ENCODE data around the gene SLC22A23.

SLC22A23 gene

DNA sequence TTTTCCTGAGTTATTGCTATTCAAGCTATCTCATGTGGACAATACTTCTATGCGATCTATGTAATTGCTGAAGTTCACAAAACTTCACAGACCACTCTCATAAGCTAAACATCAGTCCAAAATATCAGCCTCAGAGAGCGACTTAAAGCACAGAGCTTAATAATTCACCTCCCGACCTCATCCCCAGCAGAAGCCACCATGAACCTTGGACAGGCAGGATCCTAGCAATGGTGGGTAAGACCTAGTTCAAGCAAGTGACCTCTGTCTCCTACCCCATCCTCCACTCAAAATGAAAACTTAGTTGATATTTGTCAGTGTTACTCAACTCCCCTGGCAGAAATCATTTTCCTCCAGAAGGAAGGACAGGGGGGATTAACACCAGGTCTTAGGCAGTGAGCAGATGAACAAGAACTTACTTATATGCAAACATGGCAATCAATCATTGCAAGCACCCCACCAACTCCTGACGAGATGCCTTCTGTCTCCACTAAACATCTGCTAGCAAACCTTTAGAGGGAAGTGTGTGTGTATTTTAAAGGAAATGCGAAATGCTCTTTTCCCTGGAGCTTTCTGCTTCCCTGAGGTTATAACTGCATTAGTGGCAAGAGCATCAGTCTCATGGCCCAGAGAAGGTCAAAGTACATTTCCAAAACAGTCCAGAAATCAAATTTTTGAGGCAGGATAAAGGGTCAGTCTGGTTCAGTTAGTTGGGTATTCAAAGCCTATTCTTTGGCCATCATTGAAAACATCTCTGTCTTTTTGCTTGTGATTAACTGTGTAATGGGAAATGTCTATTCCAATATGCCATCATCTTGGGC lies 90.0 kb downstream of the SLC22A23 start:
- no peak for DNase-seq

DNA sequence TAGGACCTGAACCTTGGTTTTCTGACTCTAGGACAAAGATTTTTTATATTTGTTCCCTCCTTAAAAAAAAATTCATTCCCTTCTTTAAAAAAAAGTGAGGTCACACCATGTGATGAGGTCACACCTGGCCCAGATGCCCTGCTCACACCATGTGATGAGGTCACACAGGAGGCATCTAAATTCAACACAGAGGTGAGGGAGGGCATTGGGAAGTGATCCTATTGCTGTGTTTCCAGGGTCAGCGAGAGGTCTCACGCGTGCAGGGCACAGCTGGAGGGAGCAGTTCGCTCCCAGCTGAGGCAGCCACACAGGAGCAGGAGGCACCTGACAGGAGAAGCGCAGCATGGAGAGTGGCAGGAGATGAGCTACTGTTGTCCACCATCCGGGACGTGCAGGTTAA lies 92.5 kb downstream of the SLC22A23 start:
- no peak for DNase-seq

DNA sequence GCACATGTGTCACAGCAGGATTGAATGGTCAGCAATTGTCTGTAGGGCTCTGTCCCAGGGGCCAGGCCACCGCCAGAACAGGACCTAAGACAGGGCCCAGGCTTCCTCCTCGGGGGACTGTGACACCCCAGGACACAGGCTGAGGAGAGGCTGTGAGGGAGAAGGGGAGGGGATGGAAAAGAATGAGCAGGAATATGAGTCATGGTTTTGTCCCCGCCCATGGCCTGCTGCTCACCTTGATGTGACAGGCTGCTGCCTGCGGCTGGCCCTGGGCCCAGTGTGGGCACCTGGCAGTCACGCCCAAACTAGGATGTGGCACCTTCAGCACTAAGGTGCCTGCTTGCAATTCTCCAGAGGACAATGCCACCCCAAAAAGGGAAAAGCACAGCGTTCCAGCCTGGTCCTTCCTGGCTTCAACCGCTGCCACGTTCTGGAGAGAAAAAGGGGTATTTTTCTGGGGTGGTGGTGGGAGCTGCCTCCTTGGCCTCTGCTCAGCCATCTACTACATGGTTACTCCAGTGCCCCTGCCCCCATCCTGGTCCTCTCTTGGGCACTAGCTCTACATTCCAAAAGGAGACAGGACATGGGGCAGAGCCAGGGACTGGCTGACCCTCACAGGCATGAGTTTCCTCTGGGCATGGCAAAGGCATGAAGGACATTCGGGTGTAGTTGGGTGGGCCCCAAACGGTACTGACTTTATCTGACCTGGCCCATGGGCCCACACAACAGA lies 93.4 kb downstream of the SLC22A23 start:
- no peak for DNase-seq

DNA sequence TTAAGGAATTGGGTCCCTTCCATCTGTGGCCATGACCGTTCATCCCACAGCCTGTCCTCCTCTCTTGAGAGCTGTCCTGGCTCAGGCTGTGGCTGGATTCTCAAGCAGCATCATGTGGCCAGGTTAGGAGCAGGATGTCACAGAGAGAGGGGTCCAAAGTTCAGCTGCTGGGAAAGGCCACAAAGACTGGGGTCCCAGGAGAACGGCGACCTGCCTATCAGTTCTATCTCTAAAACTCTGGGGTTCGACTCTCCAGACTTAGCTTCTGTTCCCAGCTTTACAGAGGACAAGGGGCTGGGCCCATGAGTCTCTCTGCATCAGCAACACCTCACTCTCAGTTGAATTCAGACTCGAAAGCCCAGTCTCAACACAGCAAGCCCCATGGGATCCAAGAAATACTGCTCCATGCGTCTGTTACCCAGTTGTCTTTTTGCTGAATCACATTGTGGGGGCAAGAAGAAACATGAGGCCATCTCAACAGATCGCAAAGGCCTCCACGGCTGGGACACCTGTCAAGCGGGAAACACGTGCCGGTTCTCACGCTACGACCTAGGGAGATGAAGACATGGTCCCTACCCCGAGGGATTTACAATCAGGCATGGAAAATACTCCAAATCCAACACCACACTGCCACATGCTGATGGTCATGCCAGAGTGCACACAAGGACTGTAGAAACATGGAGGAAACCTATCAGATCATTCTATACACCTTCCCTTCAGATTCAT lies 95.4 kb downstream of the SLC22A23 start:
- no peak for DNase-seq

DNA sequence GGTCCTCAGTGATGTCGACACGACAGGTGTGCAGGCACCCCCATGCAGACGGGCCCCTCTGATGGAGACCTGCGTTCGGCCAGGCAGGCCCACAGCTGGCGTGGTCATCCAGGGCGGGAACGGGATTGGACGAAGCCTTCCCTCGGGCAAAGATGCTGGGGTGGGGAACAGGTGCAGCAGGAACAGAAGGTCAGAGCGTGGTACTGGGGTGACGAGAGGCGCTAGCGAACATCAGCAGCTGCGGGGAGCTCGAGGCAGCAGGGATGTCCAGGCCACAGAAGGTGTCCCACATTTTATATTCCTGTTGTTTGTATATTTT lies 96.2 kb downstream of the SLC22A23 start:
- DNase-seq: no peak

DNA sequence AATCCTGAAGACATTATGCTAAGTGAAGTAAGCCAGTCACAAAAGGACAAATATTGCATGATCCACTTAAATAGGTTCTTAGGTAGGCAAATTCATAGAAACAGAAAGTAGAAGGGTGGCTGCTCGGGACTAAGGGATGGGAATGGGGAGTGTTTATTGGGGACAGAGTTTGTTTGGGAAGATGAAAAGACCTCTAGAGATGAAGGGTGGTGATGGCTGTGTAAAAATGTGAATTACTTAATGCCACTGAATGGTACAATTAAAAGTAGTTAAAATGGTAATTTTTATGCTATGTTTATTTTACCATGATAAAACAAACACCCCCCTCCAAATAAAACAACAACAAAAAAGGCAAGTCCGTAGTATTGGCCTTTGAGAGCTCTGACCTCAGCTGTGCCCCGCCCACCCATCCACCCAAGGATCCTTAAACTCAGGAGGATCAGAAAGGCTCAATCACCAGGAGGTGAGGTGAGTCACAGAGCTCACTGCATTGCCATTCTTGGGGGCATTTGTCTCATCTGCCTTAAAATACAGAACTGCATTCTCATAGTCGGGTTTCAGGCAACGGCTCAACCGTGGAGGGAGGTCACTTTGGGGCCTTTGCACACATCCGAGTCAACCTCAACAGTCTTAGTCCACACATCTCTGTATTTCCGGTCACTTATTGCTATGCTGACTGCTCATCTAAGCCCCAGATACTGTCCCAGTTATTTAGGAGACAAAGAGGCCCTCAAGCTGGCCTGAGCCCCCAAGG lies 96.7 kb downstream of the SLC22A23 start:
- DNase-seq: no peak

DNA sequence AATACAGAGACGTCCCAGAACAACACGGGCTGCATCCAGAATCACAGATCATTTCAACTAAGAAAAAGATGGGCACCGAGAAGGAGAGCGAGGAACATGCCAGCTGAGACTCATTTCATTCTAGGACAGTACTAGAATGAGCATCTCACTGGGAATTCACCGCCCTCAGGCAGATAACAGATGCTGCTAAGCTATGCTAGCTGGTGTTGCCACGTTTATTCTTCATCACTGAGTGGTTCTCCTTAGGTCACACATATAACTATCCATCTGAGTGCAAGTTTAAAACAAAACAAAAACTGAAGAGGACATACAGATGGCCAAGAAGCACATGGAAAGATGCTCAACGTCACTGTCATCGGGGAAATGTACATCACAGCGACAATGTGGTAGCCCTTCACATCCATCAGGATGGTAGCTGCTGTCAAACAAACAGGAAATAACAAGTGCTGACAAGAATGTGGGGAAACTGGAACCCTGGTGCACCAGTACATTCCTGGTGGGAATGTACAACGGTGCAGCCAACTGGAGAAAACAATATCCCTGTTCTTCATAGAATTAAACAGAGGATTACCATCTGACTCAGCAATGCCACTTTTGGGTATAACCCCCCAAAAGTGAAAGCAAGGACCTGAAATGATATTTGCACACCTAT lies 97.6 kb downstream of the SLC22A23 start:
- DNase-seq: no peak

DNA sequence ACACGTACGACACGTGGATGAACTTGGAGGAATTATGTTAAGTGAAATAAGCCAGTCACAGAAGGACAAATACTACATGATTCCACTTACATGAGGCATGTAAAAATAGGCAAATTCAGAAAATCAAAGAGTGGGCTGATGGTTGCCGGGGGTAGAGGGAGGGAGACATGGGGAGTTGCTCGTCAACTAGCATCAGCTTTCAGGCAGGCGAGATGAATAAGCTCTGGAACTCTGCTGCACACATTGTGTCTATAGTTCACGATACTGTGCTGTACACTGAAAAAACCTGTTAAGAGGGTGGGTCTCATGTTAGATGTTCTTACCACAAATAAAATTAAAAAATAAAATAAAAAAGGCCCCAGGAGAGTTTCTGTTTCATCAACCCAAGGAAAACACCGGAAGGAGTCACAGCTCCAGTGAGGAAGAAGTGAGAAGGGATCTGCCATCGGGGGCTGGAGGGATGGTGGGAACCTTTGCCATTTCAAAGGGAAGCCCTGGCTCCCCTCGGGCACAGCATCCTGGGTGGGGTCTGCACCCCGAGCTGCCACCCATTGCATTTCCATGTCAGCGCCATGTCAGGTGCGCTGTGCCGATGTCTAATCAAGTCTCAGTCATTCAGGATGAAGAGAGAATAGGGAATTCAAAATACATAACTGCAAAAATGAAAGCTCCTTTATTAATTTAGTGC lies 98.3 kb downstream of the SLC22A23 start:
- DNase-seq: no peak

DNA sequence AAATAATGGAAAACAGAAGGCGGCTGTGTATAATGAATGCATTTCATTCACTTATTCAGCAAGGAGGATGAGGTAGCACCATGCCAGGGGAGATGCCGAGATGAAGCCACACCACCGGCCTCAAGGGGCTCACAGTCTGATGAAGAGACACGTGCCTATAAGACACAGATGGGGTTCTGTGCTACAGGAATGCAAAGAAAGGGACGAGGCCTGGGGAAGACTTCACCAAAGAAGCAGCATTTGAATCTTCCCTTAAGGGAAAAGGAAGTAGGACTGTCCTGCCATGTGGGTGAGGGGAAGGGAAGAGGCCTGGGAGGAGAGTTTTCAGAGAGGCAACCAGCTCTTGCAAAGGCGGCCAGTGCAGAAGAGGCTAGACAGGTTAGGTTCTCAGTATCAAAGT lies 99.2 kb downstream of the SLC22A23 start:
- DNase-seq: no peak

DNA sequence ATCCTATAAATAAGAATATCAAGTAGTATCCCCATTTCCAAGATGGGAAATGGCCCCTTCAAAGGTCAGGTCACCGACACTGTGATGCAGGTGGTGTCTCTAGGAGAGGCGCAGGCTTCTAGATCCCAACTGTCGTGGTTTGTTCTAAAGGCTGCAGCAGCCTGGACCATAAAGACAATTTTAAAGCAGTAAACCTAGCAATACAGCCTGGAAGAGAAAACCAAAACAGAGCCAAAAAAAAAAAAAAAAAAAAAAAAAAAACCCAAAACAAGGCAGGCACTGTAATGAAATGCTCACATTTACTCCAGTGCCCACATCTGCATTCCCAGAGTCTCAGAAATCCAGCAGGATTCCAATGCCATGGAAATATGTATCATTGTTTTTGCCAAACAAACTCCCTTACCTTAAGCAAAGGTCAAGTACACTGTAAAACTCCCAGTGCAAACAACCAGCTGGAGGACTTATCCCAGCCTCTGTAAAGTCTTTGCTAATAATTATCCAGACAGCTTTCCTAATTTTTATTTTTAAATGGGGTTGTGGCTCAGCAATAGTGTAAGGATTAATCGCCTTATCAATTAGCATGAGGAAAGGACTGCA lies 99.9 kb downstream of the SLC22A23 start:
- no peak for DNase-seq

DNA sequence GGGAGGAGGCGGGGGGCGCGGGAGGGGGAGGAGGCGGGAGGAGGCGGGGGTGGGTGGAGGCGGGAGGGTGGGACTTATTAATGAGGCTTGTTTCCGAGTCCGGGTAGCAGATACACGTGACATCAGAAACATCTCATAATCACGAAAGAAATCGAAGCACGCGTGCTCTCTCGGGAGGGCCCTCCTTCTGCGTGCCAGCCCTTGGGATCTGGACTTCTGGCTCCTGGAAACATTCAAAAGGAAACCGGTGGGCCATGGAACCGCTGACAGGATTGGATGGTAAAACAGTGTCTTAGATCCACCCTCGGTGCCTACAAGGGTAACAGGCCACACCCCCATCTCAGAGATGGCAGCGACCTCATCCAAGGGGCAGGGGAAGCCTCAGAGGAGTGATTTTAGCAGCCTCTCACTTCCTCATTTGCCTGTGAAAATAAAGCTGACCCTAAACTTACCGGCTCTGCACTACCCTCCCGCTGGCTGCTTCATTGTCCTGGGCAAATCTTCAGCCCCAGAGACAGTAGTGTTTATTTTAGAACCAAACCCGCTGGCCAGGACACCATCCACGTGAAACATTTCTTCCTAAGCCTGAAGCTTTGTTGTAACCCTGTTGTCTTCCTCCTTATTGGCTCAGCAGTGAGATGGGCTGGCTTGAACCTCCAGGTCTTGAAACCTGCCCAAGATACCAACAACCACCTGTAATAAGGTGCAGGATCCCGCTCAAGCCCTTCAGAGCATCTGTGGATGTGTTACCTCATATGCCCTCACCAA lies 100.6 kb downstream of the SLC22A23 start:
- peak; percentile 67 for DNase-seq

DNA sequence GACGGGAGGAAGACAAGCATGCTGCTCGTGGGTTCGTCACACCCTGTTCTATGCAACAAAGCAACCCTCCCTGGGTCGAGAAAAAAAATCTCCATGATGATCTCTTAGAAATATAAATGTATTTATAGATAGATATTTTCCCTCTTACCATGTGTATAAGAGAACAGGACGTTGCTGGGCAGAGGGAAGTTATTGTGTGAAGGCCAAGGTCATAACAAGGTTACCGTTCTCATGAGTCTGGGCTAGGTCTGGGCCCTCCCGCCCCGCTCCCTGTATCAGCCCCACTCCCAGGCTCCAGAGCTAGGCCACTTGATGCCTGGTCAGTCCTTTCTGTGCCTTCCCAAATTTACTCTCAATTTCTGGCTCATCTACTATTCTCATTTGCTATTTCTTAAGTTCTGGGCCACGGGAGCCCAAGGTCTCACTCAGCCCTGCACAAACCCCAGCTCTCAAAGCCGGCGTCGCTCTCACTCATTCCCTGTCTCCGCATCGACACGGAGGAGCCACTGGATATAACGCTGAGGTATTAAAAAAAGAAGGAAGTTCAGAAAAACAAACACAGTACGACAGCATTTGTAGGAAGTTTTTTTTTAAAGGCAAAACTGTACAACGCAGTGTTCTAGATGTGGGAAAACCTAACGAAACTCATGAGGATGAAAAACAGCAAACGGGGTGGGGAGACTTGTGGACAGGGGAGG lies 101.3 kb downstream of the SLC22A23 start:
- DNase-seq: peak; percentile 31

DNA sequence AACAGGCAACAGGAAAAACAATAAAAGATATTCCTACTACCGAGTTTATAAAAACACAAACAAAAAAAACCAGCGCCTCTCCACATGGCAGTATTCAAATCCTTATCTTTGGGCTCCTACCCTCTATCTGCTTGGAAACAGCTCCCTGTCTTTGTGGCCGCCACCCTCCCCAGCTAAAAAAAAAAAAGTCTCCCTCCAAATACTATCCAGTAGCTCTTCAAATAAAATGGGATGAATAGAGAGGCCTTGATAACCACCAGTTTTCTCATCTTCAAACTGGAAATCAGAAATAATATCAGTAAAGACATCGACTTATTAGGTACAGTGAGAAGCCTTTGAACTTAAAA lies 101.9 kb downstream of the SLC22A23 start:
- DNase-seq: no peak

DNA sequence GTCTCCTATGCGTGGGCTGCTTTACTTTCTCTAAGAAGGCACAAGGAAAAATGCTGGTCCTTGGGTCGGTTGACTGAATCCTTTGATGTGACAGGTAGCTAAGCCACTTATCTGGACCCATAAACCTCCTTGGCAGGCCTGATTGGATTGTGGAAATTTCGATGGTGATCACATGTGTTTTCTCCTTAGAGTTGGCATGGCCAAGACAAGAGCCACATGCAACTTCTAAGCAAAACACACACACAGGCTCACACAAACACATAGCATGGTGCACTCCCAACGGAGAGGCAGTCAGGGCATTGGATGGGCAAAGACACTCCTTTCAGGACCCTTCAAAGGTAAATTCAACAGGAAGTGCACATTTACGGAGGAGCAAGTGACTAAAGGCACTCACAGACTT lies 102.9 kb downstream of the SLC22A23 start:
- no peak for DNase-seq

DNA sequence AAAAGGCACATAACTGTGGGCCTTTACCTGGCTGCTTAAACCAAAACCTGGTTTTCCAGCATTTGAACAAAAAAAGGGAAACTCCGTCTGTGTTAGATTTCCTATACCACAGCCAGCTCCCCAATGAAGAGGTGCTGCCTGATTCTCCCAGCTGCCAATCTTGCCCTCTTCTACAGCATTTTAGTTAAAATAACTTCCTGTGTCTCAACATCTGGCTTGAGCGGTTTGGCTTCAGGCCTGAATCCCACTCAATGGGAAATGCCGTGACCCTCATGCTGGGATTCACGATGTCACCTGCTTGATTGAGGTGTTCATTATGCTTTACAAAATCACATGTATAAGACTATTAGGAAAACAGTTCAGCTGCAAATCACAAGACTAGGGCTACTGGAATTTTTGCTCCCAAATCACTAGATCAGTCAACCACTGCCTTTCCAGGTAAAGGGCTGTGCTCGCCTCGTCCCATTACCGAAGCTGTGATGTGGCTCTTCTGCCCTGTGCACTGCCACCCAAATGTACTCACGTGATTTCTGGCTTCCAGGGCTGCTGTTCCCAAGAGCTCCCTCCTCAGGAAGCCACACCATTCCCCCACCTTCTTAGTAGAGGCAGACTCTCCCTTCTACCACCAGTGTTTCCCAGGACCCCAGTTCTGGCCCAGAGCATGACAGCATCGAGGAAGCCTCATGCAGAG lies 103.5 kb downstream of the SLC22A23 start:
- DNase-seq: no peak

DNA sequence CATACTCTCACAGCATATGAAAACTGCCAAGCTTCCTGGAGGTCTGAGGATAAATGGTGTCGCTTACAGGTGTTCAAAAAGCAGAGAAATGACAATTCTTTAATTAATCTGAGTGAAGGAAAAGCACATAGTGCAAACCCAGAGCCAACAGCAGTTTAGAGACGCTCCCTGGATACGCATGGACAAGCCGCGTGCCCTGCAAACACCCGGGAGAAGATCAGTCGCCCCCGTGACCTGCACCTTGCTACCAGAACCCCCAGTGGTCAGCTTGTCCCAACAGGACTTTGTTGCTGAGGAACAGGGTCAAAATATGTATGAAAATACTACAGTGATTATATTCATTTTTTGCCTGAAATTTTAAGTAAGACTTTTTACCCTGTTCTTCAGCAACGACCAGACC lies 104.2 kb downstream of the SLC22A23 start:
- DNase-seq: no peak

DNA sequence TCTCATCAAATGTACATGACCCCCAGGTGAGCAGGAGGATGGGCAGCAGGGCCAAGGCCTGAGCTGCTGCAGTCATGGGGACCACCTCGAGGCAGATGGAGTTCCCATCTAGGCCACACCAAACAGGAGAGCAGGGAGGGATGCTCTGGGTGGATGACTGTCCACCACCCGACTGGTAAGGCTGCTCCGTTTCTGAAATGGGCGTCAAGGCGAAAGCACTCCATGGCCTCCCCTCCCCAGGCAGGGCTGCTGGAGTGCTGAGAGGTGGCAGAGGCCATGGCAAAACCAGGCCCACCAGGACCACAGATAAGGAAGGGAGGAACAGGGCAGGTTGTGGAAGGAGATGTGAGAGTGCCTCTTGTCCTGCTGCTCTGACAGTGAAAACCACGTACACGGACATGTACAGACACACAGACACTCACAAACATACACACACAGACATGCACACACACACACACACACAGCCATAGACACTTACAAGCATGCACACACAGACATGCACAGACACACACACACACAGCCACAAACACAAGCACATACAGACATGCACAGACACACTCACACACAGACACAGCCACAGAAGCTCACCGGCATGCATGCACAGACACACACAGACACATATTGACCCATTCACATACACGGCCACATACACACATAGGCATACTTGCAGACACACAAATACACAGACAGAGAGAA lies 104.9 kb downstream of the SLC22A23 start:
- DNase-seq: no peak

DNA sequence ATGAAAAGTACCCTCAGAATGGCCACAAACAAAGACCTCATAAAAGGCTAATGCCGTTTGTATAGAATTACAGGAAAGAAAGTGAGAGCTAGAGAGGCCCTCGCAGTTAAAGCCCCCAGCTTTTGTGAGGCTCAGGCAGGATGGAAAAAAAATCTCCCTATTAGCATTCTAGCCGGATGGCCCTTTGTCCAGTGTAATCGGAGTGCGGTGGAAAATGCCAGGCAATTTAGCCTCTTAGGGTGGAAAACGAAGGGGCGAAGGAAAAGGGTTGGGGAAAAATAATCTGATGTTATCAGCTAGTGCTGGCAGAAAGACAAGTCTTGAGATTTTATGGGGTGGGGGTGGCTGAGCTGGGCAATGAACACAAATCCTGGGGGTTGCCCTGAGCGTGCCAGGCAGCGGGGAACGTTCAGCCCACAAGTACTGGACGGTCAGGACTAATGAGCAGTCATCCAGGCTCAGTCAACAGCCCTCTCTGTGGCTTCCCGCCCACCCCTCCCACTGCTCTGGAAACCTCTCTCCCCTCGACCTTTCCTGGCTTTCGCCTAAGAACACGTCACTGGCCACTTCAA lies 105.7 kb downstream of the SLC22A23 start:
- DNase-seq: no peak
